Heart left ventricle (tissue), 13 donors: ENCODE measurements around the gene ZSCAN20.
A peak's percentile ranks its signal among the peaks of the same experiment; 100 is the strongest.

ENCODE experiments used
- CTCF ChIP-seq, 12 donors: fragments of 200-600 bp; sonication (generic) in 4 of 12; IDR thresholded peaks; one replicate each; pipeline versions ENCODE4 v1.5.0 to v1.8.0; 2018 to 2022; ENCODE audit warnings: antibody characterized with exemption in 12 of 12, mild to moderate bottlenecking in 5 of 12
- POLR2A ChIP-seq, 2 donors: fragments of 450-650 bp; IDR thresholded peaks; one replicate each; pipeline ENCODE4 v1.6.1; 2017; ENCODE audit warnings: antibody characterized with exemption in 2 of 2, mild to moderate bottlenecking in 2 of 2, moderate library complexity in 2 of 2
- donor health status: ischemic (EF 13 %, LVEDD 7.1; RV severe dilation, severe dysfunction).
- donor health status: DM: no; HTN: yes; CAD: no.
- donor health status: DM: no; HTN: no; CAD: no.
- donor health status: ischemic (EF 25% LVEDD 6.9; RV normal size, moderate dysfunction).
- donor health status: ischemic (EF 25% LVEDD 5.7; RV mildly dilated, moderate dysfunction).
- donor health status: ischemic (EF 35%, LVEDD 5.7; RV mildly dilated, moderate dysfunction).
- donor health status: nonischemic (EF 11% LVEDD 7.7; RV severe dilation, severe dysfunction).
- donor health status: DM: yes; HTN: yes; CAD: no.
- donor health status: PGD.
- donor health status: ischemic (EF 29% LVEDD 5.4; RV normal size, mild dysfunction).
- donor health status: nonischemic (EF 23%, LVEDD 6.1; RV moderate dilation, normal function).

GRCh38 chr1:33430692-33431593 lies 41.5 kb upstream of the ZSCAN20 start, which contains the start of gene PHC2:
- TF ChIP-seq CTCF (IDR thresholded peaks at IDR 0.05) (peak in 9 of 12 donors; percentile 16 to 70 (median 41)), POLR2A (IDR thresholded peaks at IDR 0.05) (peak; percentile 19 to 56)
